WERI-Rb-1 (cell line): ENCODE measurements around the gene SERPINF2.
"Not testable (repeated sequence)": the region's sequence is repeated elsewhere in the genome, so short reads cannot be mapped to it uniquely, and the experiment has no call there.

Experiments used
- DNase-seq: peaks from one replicate; pipeline ENCODE4 v3.0.0-alpha.2; 2020
- H3K27ac ChIP-seq: fragments of 250-450 bp; sonication (Bioruptor Pico); 2 replicates; pipeline ENCODE4 v1.5.1; 2020; ENCODE audit warnings: mild to moderate bottlenecking, moderate library complexity
- H3K27me3 ChIP-seq: fragments of 250-450 bp; sonication (Bioruptor Pico); 2 replicates; pipeline ENCODE4 v1.5.1; 2021; ENCODE audit warnings: mild to moderate bottlenecking, low read depth, moderate library complexity; ENCODE audit not compliant: insufficient read depth, severe bottlenecking
- H3K36me3 ChIP-seq: fragments of 250-450 bp; sonication (Bioruptor Pico); 2 replicates; pipeline ENCODE4 v1.5.1; 2020; ENCODE audit warnings: mild to moderate bottlenecking, moderate library complexity
- H3K4me3 ChIP-seq: 2 replicates; pipeline ENCODE4 v1.5.1; 2011; ENCODE audit warnings: low read depth, mild to moderate bottlenecking, control low read depth, low read length
- H3K9me3 ChIP-seq: fragments of 250-450 bp; sonication (Bioruptor Pico); 2 replicates; pipeline ENCODE4 v1.5.1; 2021; ENCODE audit warnings: mild to moderate bottlenecking, moderate library complexity; ENCODE audit not compliant: severe bottlenecking
- CTCF ChIP-seq: IDR thresholded peaks from 2 replicates; pipeline ENCODE4 v1.5.1; 2011; ENCODE audit warnings: low read depth, mild to moderate bottlenecking, control low read depth, inconsistent platforms, low read length

SERPINF2 gene

GRCh38 chr17:1735418-1735817 is 7.3 kb upstream of the SERPINF2 start:
- TF ChIP-seq CTCF: no peak
- DNase-seq: no peak
- H3K4me3 ChIP-seq: no peak overlapping the region
- H3K27ac ChIP-seq: no peak overlapping the region
- H3K36me3 ChIP-seq: peaks cover 10% of the 10 kb centered on the region; the same call in 1 of the 2 replicates
- no peaks in the 10 kb centered on the region for H3K27me3 ChIP-seq
- H3K9me3 ChIP-seq: no peaks in the 10 kb centered on the region

- no peak overlapping the region for H3K4me3 ChIP-seq
- peaks cover 9% of the 10 kb centered on the region; the same call in 1 of the 2 replicates for H3K36me3 ChIP-seq
- H3K27me3 ChIP-seq: no peaks in the 10 kb centered on the region
- DNase-seq: no peak
- H3K9me3 ChIP-seq: no peaks in the 10 kb centered on the region
- no peak overlapping the region for H3K27ac ChIP-seq
- TF ChIP-seq CTCF: no peak
These were observed 6.8 kb upstream of the SERPINF2 start for GRCh38 chr17:1735834-1736347.

GRCh38 chr17:1736348-1737281 is 6.1 kb upstream of the SERPINF2 start:
- no peaks in the 10 kb centered on the region for H3K27me3 ChIP-seq
- H3K36me3 ChIP-seq: peaks cover 8% of the 10 kb centered on the region; the same call in 1 of the 2 replicates
- no peaks in the 10 kb centered on the region for H3K9me3 ChIP-seq
- no peak overlapping the region for H3K4me3 ChIP-seq
- H3K27ac ChIP-seq: no peak overlapping the region
- TF ChIP-seq CTCF: no peak
- peak; percentile 43 for DNase-seq

GRCh38 chr17:1737531-1738291 is 5.0 kb upstream of the SERPINF2 start:
- Histone ChIP-seq H3K27me3 (no peaks in the 10 kb centered on the region), H3K27ac (no peak overlapping the region), H3K36me3 (peaks cover 8% of the 10 kb centered on the region; the same call in 1 of the 2 replicates), H3K9me3 (no peaks in the 10 kb centered on the region), H3K4me3 (no peak overlapping the region)
- no peak for DNase-seq
- no peak for TF ChIP-seq CTCF

GRCh38 chr17:1741899-1742298 is 772 bp upstream of the SERPINF2 start:
- not testable (repeated sequence) for H3K27ac ChIP-seq, H3K9me3 ChIP-seq, H3K27me3 ChIP-seq, H3K36me3 ChIP-seq, H3K4me3 ChIP-seq, DNase-seq

GRCh38 chr17:1743088-1743439 is 393 bp downstream of the SERPINF2 start:
- no peak overlapping the region; the same call in 1 of the 2 replicates for H3K27ac ChIP-seq

More at GRCh38 chr17:1743088-1743439, 393 bp downstream of the SERPINF2 start:
- Histone ChIP-seq H3K36me3 (no peaks in the 10 kb centered on the region), H3K27me3 (no peaks in the 10 kb centered on the region), H3K4me3 (no peak overlapping the region), H3K9me3 (no peaks in the 10 kb centered on the region)
- no peak for DNase-seq
- no peak for TF ChIP-seq CTCF
